Fibroblast of skin of back (primary cell): Measurements from ENCODE around the gene FAM222A. TPM values are rescaled to one million over a fixed set of nuclear protein-coding genes. Genes with fewer than 3 reads are reported as not detected.

Source experiments
- DNase-seq: peaks from one replicate; pipeline ENCODE4 v3.0.0-alpha.2; 2013
- polyA plus RNA-seq, 2 experiments: library from polyadenylated mRNA; unstranded; fragments of 120-200 nt; gene quantifications; one replicate each; pipeline ENCODE4 v1.2.1, GENCODE V29; 2013; ENCODE audit not compliant: insufficient read length in 2 of 2

The FAM222A gene
- polyA plus RNA-seq (2013, experiment 1 of 2; ENCODE audit: insufficient read length) = 1.0 TPM
- 0.41 TPM for polyA plus RNA-seq (2013, experiment 2 of 2; ENCODE audit: insufficient read length)

GRCh38 chr12:109713187-109714070 is at the start of gene FAM222A:
Gene FAM222A (plus strand): TSS chr12:109713825. CDS start chr12:109744147, 30,322 bp downstream.
- DNase-seq = peak; percentile 95

GRCh38 chr12:109664402-109664801 is 49.2 kb upstream of the FAM222A start:
- DNase-seq = no peak

- DNase-seq = no peak
Observed at GRCh38 chr12:109666068-109666467, 47.6 kb upstream of the FAM222A start.

DNA sequence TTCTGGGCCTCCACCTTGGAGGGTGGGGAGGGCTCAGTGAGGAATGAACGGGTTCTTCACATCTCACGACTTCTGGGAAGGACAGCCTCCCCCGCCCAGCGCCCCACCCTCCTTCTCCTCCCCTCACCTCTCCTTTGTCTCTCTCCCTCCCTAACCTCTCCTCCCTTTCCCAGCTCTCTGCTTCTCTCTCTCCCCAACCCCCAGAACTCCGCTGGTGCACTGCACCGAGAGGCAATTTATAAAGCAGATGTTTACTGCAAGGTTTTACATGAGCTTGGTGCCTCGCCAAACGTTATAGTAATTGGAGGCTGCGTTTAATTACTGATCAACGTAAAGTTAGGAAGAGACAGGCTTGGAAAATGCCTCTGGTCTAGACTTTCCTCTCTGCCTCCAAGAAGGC is 42.9 kb upstream of the FAM222A start:
- no peak for DNase-seq

DNA sequence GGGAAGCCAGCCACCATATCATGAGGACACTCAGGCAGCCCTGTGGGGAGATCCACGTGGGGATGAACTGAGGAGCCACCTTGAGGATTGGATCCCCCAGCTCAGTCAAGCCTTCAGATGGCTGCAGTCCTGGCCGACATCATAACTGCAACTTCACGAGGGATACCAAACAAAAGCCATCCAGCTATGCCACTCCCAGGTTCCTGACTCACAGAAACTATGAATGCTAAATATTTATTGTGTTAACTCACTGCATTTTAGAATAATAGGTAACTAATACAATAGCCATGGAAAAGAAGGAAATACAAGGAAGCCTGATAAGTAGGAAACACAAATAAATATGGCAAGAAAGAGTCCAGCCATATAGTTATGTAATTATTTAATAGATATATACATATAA is 42.1 kb upstream of the FAM222A start:
- DNase-seq = no peak

DNA sequence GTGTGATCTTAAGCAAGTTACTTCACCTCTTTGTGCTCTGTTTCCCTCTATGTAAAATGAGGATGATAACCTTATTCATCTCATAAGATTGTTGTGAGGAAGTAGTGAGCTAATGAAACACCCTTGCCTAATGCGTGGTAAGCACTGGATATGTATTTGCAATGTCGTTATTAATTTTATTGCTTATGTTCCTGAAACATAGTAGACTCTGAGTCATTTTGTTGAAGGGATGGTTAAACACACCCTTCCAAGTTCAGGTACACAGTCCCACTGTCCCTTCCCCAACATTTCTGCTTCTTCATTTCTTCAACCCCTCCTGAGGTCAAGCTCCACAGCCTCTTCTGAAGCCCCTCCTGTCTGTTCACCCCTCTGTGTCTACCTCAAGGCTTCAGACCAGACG is 40.2 kb upstream of the FAM222A start:
- no peak for DNase-seq

DNA sequence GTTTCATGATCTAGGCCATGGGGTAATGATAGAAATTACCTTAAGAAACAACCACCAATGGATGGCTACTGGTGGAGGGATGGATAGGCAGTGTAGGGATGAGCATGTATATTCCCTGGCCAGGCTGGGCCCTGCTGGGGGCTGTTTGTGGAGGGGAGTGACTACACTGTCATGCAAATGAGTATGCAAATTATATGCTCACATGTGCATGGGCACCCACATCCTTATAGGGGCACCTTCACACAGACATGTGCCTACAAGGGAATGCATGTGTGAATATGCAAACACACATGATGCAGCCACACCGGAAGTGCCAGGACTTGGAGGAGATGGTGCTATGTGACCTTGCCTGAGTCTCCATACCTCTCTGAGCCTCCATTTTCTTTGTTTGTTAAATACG is 39.7 kb upstream of the FAM222A start:
- DNase-seq = no peak

- no peak for DNase-seq
Observed at GRCh38 chr12:109675411-109675810, 38.2 kb upstream of the FAM222A start.

DNA sequence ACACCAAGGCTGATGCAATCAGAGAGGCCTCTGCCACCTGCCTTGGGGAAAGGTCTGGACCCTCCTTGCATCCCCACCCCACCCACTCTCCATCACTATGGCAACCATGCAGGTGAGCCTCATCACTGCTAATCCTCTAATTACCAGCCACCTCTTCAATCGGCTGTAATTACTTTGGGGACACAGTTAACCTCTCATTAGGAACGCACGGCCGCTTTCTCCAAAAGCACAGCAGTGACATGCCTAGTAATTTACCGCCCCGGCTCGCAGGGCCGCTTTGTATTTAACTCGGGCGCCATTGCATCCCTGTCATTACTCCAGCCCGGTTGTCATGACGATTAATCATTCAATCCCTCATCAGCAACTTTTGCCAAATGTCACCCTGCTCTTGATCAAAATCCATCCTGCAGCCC is 36.3 kb upstream of the FAM222A start:
- DNase-seq = no peak

DNA sequence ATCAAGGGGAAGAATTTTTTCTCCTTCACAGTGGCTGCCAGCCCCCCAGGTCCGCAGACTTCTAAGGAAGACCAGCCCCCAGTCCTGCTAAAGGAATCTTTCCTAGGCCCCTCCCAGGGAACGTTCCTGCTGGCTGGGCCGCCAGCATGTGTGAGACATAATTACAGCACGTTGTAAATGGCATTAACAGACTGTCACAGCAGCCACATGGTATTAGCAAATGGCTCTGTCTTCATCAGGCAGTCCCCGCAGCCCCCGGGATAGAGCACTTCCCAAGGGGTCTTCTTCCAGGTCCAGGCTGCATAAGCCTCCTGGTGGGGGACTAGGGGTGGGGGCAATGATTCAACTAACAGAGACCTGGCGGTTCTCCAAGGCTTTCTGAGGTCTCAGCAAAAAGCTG is 34.9 kb upstream of the FAM222A start:
- DNase-seq = no peak

- DNase-seq = no peak
Observed at GRCh38 chr12:109679501-109680263, 33.9 kb upstream of the FAM222A start.

- DNase-seq = no peak
Observed at GRCh38 chr12:109680264-109681005, 33.2 kb upstream of the FAM222A start.

DNA sequence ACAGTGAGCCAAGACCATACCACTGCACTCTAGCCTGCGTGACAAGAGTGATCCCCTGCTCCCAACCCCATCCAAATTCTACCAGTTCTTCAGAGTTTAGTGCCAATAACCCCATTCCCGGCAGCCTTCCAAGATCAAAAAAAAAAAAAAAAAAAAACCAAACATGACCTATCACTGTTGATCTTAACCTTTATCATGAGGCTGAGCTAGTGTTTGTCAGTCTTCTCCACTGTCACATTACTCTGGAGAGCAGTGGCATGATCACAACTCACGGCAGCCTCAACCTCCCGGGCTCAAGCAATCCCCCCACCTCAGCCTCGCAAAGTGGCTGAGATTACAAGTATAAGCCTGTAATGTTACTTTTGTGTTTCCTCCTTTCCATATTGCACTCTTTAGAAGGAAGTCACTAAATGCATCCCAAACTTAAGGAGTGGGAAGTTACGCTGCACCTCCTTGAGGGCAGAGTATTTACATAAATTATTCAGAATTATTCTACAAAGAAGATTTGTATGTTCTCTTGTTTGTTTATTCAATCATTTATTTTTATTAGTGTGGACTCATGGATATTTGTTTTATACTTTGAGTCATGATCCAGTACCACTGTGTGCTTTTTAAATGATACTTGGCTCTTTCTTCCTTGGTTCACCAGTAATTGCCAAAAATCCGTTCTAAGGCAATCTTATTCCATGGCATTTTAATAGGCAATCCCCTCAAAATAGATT is 31.5 kb upstream of the FAM222A start:
- DNase-seq = no peak

DNA sequence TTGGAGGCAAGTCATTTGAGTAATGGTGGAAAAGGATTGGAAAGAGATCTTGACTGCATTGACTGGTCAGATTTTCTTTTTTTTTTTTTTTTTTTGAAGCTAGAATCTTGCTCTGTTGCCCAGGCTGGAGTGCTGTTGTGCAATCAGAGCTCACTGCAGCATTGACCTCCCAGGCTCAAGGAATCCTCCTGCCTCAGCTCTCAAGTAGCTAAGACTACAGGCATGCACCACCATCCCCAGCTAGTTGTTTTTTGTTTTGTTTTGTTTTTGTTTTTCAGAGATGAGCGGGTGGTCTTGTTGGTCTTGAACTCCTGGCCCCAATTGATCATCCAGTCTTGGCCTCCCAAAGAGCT is 30.9 kb upstream of the FAM222A start:
- no peak for DNase-seq

DNA sequence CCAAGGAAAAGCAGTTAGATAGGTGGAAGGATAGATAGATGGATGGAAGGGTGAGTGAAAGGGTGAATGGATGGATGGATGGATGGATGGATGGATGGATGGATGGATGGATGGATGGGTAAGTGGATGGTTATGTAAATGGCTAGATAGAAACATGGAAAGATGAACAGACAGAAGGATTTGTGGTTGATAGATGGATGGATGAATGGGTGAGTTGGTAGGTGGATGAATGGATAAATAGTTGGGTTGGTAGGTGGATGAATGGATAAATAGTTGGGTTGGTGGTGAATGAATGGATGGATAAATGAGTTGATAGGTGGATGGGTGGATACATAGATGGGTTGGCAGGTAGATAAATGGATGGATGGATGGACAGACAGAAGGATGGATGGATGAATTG is 30.3 kb upstream of the FAM222A start:
- DNase-seq = no peak

DNA sequence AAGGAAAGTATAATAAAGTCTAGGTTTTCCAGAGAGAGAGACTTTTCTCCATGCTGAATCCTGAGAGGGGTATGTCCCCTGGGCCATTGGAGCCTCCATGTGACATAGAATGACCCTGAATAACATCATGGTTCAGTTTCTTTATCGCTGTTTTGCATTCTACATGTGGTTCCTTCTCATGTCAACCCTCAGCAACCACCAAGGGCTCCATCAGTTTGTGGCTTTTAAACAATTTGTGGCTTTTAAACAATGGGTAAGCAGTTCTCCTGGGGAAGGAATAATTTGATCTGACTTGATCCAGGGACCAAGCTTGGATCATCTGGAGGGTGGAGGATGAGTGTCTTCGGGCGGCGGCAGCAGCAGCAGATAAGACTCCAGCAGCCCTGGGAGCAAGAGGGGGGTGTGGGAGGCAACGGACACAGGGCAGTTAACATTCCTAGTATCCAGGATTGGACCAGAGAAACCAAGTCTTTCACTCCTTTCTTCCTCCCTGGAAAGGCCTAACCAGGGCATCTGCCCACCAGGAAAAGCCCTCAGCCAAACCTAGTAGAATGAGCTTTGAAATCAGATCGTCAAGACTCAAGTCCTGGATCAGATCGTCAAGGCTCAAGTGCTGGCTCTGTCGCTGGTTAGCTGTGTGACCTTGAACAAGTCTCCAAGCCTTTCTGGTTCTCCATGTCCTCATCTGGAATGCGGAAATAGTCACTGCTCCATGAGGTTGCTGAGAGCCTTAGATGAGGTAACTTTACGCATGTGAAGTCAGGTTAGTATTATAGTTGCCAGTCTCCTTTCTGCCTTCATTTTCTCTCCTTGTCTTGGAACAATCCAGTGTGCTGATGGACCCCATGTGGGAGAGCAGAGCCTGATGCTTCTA is 27.8 kb upstream of the FAM222A start:
- no peak for DNase-seq

GRCh38 chr12:109686523-109686922 is 27.1 kb upstream of the FAM222A start:
- no peak for DNase-seq

- DNase-seq = no peak
Observed at GRCh38 chr12:109687250-109687649, 26.4 kb upstream of the FAM222A start.

DNA sequence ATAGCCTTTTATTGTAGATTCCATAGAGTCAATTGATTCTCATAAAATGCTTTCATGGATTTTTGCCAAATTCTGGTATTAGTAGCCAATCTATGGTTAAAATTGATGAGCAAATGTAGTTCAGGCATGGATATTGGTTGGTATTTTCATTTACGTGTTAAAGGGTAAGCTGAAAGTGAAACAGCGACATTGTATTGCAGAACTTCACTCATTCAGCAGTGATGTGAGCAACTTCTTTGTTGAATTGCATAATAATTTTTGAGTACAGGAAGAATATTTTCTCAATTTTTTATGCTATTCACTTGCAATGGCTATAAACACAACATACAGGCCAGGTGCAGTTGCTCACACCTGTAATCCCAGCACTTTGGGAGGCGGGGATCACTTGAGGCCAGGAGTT is 24.2 kb upstream of the FAM222A start:
- no peak for DNase-seq

DNA sequence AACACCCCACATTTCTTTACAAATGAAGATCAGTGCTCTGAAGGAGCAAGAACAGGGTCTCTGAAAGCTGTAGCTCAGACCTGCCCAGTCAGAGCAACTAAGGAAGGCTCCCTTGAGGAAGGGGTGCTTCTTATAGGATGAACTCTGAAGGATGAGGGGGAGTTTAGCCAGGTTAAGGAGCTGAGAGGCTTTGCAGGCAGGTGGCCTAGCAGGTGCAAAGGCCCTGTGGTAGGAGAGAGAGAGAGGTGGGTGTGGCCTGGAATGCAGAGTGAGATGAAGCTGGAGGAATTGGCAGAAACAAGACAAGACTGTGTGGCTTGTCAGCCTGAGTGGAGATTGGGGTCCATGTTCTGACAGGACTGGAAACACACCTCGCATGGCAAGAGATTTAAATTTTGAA is 20.5 kb upstream of the FAM222A start:
- DNase-seq = no peak
